Type B pancreatic cell (in vitro differentiated cells): ENCODE measurements around the gene WDFY3. TPM values are rescaled to one million over a fixed set of nuclear protein-coding genes. Genes with fewer than 3 reads are reported as not detected.

Source experiments
- DNase-seq: peaks from one replicate; pipeline ENCODE4 v3.0.0; 2021; ENCODE audit warnings: mixed read lengths; ENCODE audit not compliant: unreplicated experiment; ENCODE audit errors: extremely low spot score
- H3K27ac Mint-ChIP-seq: 2 replicates; pipeline ENCODE4 v1.8.0; 2021; ENCODE audit warnings: mild to moderate bottlenecking, mixed read lengths
- H3K27me3 Mint-ChIP-seq: 2 replicates; pipeline ENCODE4 v1.8.0; 2021; ENCODE audit warnings: mixed read lengths
- H3K36me3 Mint-ChIP-seq: 2 replicates; pipeline ENCODE4 v1.8.0; 2021; ENCODE audit warnings: mixed read lengths
- H3K4me1 Mint-ChIP-seq: one replicate; pipeline ENCODE4 v1.8.0; 2021; ENCODE audit warnings: mixed read lengths; ENCODE audit not compliant: unreplicated experiment
- H3K4me3 Mint-ChIP-seq: 2 replicates; pipeline ENCODE4 v1.8.0; 2021; ENCODE audit warnings: mild to moderate bottlenecking, mixed read lengths
- H3K9me3 Mint-ChIP-seq: 2 replicates; pipeline ENCODE4 v1.8.0; 2021; ENCODE audit warnings: mixed read lengths
- CTCF ChIP-seq: fragments of 200-600 bp; sonication (generic); conservative IDR thresholded peaks from 2 replicates; pipeline ENCODE4 v1.5.0; 2021; ENCODE audit warnings: antibody characterized with exemption, mild to moderate bottlenecking
- total RNA-seq: library from RNA; stranded (reverse); gene quantifications from 2 replicates; pipeline ENCODE4 v1.2.1, GENCODE V29; 2021; ENCODE audit warnings: low replicate concordance

The WDFY3 gene
- total RNA-seq, 1 donor from 2014 or later, result 79.5 TPM

GRCh38 chr4:84913176-84913575 is 53.3 kb downstream of the WDFY3 start:
- no peak for DNase-seq
- Mint-ChIP-seq H3K4me3 (no peak overlapping the region), H3K27me3 (no peaks in the 10 kb centered on the region), H3K4me1 (peaks cover 7% of the 10 kb centered on the region), H3K27ac (no peak overlapping the region), H3K36me3 (peaks cover 26% of the 10 kb centered on the region), H3K9me3 (no peaks in the 10 kb centered on the region)
- TF ChIP-seq CTCF, result no peak

- no peak overlapping the region for H3K27ac Mint-ChIP-seq
- H3K27me3 Mint-ChIP-seq, result no peaks in the 10 kb centered on the region
- no peak for TF ChIP-seq CTCF
- peaks cover 26% of the 10 kb centered on the region for H3K36me3 Mint-ChIP-seq
- H3K4me3 Mint-ChIP-seq, result no peak overlapping the region
- no peak for DNase-seq
- peaks cover 7% of the 10 kb centered on the region for H3K4me1 Mint-ChIP-seq
- no peaks in the 10 kb centered on the region for H3K9me3 Mint-ChIP-seq
These were observed 53.7 kb downstream of the WDFY3 start for GRCh38 chr4:84912741-84913140.

DNA sequence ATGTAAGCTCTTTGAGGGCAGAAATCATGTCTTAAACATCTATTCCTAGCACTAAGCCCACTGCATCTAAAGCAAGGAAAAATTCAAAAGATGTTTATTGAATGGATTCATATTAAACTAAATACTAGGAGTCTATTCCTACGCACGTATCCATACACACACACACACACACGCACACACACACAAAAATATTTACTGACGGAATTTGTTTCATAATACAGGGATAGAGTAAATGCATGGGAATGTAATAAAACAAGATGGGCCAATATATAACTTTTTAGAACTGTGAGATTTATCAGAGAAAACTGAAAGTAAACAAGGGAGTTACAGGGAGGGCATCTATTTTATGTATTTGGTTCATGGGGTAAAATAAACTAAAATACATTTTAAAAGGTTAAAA is 57.6 kb downstream of the WDFY3 start:
- Mint-ChIP-seq H3K27ac (no peak overlapping the region), H3K4me3 (no peak overlapping the region), H3K4me1 (peaks cover 15% of the 10 kb centered on the region), H3K36me3 (peaks cover 37% of the 10 kb centered on the region), H3K27me3 (no peaks in the 10 kb centered on the region), H3K9me3 (no peaks in the 10 kb centered on the region)
- DNase-seq, result no peak
- no peak for TF ChIP-seq CTCF

- peaks cover 24% of the 10 kb centered on the region for H3K36me3 Mint-ChIP-seq
- no peak overlapping the region for H3K27ac Mint-ChIP-seq
- H3K4me1 Mint-ChIP-seq, result peaks cover 7% of the 10 kb centered on the region
- no peaks in the 10 kb centered on the region for H3K27me3 Mint-ChIP-seq
- TF ChIP-seq CTCF, result no peak
- DNase-seq, result no peak
- H3K4me3 Mint-ChIP-seq, result no peak overlapping the region
- H3K9me3 Mint-ChIP-seq, result no peaks in the 10 kb centered on the region
These were observed 59.3 kb downstream of the WDFY3 start for GRCh38 chr4:84907145-84907544.

- Mint-ChIP-seq H3K27me3 (no peaks in the 10 kb centered on the region), H3K36me3 (peaks cover 28% of the 10 kb centered on the region), H3K27ac (no peak overlapping the region), H3K4me1 (peaks cover 11% of the 10 kb centered on the region), H3K9me3 (no peaks in the 10 kb centered on the region), H3K4me3 (no peak overlapping the region)
- no peak for DNase-seq
- no peak for TF ChIP-seq CTCF
These were observed 60.8 kb downstream of the WDFY3 start for GRCh38 chr4:84905646-84906045.

DNA sequence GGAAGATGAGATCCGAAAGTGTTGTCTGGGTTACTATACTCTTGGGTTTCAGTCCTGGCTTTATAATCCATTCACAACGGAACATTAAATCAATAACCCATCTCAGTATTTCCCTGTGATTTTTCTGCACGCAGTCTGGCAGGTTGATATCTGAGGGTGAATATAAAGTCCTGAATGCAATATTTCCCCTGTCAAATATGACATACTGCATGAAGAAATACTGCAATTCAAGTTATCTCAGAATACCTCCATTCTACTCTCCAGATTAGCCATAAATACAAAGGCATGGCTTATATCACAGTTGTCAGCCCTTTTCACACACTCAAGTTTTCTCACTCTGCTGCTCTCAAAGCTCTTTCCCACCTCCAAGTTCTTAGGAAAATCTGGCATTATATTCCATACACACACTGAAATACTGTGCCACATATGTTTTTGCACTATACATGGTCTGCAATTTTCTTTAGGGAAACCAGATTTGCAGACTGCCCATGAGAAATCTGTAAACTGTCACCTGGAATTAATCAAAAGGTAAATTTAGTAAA is 64.7 kb downstream of the WDFY3 start:
- no peak overlapping the region for H3K27ac Mint-ChIP-seq
- H3K4me1 Mint-ChIP-seq, result peaks cover 12% of the 10 kb centered on the region
- no peak overlapping the region for H3K4me3 Mint-ChIP-seq
- peaks cover 28% of the 10 kb centered on the region for H3K36me3 Mint-ChIP-seq
- no peak for TF ChIP-seq CTCF
- DNase-seq, result no peak
- H3K9me3 Mint-ChIP-seq, result no peaks in the 10 kb centered on the region
- no peaks in the 10 kb centered on the region for H3K27me3 Mint-ChIP-seq
